G401.6 (cell line): Measurements from ENCODE around the gene HOMER2.
A peak's percentile ranks its signal among the peaks of the same experiment; 100 is the strongest.
"Not testable (repeated sequence)": the region's sequence is repeated elsewhere in the genome, so short reads cannot be mapped to it uniquely, and the experiment has no call there.

ENCODE experiments used
- FAIRE-seq: peaks from 2 replicates; lab custom pipeline; 2012; peaks lifted over from hg19 to GRCh38; lab: Jason Lieb, UNC

Gene HOMER2

DNA sequence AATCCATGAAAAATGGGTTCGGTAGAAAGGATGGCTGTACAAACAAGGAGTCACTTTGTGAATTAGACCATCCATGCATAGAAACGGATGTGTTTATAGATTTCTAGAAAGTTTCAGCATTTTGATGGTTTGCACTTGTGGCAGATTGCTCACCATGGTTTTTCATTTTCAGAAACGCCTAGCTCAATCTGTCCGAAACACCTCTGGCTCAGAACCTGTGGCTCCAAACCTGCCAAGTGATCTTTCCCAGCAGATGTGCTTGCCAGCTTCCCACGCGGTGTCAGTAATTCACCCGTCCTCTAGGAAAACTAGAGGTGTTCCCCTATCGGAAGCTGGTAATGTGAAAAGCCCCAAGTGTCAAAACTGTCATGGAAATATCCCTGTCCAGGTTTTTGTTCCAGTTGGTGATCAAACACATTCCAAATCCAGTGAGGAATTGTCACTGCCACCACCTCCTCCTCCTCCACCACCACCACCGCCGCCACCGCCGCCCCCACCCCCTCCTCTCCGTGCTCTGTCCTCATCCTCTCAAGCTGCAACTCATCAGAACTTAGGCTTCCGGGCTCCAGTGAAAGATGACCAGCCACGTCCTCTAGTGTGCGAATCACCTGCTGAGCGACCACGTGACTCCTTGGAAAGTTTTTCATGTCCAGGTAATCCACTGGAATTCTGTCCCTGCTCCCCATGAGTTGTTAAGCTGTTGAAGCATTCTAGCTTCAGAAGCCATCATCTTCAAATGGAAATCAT, 121.9 kb downstream of the HOMER2 start:
- no peak for FAIRE-seq

DNA sequence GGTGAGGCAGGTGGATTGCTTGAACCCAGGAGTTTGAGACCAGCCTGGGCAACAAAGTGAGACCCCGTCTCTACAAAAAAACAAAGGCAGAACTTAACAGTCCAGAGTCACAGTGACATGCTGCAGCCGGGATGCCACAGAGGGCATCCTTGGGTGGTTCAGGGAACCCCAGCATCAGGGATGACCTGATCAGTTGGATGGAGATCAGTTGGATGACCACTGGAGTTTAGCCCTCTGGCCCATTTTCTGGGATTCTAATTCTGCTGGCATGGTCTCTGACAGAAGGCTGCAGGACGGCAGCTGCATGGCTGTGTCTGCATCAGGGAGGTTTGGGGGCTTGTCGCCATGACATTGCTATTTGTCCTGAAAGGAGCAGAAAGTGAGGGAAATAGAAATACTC, 123.3 kb downstream of the HOMER2 start:
- no peak for FAIRE-seq

DNA sequence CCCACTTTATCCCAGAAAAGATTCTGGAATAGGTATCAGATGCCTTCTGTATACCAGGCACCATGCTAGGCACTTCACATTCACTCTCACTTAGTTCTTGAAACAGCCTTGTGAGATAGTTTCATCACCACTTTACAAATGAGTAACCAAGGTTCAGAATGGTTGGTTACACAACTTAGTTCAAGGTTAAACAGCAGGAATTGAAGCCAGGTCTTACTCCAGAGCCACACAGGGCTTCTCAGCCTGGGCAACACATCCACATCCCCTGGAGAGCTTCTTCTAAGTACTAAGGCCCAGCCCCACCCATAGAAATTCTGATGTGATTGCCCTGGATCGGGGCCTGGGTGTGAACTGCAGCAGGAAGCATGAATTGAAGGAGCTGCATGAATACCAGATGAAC, 124.4 kb downstream of the HOMER2 start:
- FAIRE-seq = no peak

DNA sequence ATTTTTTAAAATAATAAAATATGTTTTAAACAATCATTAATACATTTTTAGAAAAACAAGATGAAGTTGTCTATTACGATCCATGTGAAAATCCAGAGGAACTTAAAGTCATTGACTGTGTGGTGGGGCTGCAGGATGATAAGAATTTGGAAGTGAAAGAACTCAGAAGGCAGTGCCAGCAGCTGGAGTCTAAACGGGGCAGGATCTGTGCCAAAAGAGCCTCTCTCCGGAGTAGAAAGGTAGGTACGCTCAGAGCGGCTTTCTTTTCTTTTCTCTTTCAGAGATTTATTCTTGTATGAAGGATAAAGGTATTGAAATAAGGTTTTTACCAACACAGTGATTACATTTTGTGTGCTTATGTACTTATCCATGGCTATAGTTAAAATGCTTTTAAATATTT, 129.5 kb downstream of the HOMER2 start:
- FAIRE-seq = no peak

DNA sequence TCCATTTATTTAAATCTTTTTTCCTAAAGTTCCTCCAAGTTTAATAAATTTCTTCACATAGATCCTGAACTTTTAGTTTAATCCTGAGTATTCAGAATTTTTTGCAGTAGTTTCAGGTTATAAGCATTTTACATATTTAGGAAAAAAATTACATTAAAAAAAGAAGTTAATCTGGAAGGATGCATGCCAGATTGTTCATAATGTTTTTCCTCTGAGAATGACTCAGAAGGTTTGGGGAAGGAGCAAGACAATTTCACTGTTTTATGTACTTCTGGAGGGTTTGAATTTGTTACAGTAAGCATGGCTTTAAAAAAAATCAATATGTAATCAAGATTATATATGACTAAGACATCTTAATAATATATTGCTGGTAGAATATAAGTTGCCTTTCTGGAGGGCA, 130.7 kb downstream of the HOMER2 start:
- not testable (repeated sequence) for FAIRE-seq

DNA sequence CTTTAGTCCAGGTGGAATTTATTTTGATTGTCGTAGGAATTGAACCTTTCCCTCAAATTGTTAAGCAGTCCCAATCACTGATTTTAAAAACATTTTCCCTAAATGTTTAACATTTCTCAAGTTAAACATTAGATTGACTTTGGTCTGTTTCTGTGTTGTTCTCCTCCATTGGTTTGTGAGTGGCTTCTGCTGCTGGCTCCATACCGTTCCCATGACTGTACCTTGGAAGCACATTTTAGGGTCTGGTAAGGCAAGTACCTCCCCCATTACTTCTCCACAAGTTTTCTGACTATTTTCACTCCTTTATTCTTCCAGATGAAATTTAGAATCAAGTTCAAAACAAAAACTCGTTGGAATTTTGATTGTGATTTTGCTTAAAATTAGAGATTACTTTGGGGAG, 131.1 kb downstream of the HOMER2 start:
- FAIRE-seq = not testable (repeated sequence)

DNA sequence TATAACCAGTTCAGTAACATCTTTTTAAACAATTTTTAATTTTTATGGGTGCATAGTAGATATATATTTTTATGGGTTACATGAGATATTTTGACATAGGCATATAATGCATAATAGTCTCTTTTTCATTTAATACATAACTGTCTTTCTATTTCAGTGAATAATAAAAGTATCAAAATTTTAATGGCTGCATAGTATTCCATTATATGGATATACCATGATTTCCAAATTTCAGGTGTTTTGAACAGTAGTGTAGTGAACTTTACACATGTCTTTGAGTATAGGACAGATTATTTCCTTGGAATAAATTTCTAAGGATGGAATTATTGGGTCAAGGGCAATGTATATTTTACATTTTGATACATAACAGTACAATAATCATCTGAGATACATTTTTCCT, 132.4 kb downstream of the HOMER2 start:
- peak; percentile 47 for FAIRE-seq

DNA sequence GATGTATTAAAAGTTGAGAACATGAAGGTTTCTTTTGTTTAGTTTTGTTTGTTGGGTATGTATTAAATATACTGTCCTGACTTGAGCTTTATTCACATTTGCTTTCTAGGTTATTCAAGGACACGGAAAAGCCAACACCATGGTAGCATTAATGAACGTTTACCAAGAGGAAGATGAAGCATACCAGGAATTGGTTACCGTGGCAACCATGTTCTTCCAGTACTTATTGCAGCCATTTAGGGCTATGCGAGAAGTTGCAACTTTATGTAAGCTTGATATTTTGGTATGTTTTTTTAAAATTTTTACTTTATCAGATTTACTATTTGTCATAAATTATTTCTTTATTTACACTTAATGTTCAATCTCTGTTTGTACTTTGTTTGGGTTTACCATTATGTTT, 139.5 kb downstream of the HOMER2 start:
- FAIRE-seq = no peak

DNA sequence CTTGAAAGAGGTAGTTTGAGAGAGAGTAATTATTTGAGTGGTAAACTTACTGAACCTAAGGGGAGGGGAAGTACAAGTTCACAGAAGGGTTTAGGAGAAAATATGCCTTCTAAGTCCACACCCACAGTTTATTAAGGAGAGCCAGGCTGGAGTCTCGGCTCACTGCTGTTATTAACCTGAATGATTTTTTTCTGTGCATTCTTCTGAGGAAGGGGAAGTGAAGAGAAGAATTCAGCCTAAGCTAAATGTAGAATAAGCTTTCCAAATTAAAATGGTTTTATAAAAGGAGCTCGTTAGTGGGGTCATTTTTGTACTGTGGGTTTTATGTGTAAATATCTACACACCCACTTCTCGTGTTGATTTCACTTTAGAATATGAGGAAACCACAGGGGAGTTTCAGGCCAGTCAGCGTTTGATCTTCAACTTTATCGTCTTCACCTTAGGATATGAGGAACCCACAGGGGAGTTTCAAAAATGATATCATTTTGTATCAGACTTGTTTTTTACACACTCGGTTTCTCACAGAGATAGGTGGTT, 141.6 kb downstream of the HOMER2 start:
- FAIRE-seq = no peak

DNA sequence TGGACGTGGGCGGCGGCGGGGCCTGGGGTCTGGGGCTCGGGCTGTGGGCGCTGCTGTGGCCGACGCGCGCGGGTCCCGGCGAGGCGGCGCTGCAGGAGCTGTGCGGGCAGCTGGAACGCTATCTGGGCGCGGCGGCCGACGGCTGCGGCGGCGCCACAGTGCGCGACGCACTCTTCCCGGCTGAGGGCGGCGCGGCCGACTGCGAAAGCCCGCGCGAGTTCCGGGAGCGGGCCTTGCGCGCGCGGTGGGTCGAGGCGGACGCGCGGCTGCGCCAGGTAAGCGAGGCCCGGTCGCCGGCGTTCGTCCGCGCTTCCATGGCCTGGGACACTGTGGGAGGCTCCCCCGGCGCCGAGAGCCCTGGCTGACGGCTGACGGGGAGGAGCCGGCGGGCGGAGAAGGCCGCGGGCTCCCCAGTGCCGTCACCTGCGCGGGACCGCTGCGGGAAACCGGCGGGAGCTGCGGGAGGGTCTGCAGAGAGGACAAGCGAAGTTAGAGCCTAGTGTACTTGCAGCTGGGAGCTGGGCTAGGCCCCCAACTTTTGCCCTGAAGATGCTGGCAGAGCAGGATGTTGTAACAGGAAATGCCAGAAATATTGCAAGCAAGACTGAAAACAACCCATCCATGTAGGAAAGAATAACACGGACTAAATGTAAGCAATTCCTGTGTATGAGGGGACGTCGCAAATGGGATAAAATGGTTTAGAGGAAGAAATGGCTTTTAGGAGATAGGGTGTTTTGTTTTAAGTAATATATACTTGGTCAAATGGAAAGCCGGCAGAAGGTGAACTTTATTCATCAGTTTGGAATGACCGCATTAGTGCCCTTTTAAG, 142.2 kb downstream of the HOMER2 start:
- FAIRE-seq = no peak

DNA sequence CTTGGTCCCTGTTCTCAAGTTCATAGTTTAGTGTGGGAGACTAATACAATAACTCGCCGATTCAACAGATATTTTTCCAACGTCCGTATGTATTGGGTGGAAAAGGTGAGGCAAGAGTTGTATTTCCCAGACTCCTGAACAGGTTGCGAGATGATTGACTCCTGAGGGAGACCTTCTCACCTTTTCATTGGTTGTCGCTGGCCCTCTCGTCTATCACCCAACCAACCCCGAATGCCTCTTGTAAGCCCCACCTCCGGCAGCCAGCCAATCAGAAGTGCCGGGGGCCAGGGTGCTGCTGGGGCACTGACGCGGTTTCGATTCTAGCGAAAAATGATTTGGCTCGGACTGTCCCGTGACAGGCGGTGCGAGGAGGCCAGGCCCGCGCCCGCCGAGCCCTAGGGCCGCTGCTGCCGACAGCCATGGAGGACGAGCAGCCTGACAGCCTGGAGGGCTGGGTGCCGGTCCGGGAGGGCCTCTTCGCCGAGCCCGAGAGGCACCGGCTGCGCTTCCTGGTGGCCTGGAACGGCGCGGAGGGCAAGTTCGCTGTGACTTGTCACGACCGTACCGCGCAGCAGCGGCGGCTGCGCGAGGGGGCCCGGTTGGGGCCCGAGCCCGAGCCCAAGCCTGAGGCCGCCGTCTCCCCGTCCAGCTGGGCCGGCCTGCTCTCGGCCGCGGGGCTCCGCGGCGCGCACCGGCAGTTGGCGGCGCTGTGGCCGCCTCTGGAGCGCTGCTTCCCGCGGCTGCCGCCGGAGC, 143.0 kb downstream of the HOMER2 start, which contains the start of gene WHAMM:
Gene WHAMM (plus strand): TSS at position 321 of the 753 bp plus-strand sequence. CDS start 99 bp downstream, at position 420.
- FAIRE-seq = peak; percentile 98

DNA sequence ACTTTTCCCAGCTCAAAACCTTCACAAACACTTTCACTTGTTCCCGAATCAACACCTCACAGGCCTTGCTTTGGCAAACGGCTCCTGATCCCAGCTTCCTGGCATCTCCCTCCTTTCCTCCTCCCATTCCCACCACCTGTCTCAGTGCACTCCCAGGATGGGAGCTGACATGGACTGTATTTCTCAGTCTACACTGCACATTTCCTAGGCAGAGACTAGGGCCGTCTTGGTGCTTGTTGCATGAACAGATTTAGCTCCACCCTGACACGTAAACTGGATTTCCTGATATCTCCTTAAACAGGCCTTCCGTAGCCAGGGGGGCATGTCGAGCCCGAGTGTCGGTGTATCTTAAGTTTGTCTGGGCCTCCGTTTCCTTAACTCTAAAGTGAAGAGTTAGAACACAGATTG, 143.9 kb downstream of the HOMER2 start:
- no peak for FAIRE-seq

DNA sequence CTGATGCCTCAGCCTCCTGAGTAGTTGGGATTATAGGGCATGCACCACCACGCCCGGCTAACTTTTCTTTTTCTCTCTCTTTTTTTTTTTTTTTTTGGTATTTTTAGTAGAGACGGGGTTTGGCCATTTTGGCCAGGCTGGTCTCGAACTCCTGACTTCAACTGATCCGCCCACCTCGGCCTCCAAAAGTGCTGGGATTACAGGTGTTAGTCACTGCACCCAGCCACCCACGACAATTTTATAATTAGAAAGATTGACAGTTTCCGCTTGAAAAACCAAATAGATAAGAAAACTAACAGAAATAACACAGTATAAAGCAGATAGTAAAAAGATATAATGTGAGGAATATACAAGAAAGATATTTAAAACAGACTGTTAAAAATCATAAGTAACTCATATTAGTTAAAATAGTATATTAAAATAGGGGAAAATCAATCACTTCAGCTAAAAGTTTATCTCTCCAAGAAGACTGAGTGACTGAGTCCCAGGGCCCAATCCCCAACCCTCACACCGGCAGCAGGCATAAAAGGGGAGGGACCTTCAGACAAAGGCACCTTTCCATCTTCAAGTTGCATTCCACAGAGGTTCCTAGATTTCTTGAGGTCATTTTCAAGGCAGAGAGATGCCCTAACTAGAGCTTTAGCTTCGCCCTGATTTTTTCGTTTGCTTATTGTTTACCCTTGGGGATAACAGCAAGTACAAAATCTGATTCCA, 144.4 kb downstream of the HOMER2 start:
- FAIRE-seq = no peak

DNA sequence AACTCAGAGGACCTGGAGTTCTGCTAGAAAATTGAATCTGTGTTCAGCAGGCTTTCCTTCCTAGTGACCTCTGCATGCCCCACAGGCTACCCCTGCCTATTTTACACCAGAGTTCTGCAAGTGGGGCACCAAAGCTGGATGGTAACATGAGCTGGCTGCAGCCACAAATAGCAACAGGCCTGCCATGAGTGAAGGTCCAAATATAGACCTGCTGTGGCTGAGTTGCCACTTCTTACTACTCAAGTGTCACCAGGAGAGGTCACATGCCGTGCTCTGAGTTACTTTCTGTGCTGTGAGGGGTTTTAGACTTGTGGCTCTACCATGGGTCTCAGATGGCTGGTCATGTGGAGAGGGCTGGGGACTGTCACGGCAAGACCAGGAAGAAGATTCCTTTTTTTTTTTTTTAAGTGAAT, 146.5 kb downstream of the HOMER2 start, which contains the start of gene FSD2:
Gene FSD2 (minus strand): TSS at position 76 of the 413 bp plus-strand sequence. CDS start 18,679 bp downstream, outside the sequence.
- FAIRE-seq = no peak

DNA sequence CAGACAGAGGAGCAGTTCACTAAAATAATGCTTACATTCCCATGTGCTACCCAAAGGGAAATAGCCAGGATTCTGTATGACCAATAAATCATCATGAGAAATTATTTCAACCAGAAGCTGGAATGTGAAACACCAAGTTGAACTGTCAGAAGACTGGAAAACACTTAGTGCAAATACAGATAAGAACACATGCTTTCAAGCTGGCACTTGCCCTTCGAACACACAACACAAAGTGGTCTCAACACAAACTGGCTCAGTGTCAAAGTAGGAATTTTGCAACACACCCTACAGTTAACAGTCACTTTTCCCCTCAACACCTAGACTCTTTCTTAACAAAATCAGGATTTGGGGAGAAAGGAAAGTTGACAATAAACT, 148.0 kb downstream of the HOMER2 start:
- FAIRE-seq = no peak

DNA sequence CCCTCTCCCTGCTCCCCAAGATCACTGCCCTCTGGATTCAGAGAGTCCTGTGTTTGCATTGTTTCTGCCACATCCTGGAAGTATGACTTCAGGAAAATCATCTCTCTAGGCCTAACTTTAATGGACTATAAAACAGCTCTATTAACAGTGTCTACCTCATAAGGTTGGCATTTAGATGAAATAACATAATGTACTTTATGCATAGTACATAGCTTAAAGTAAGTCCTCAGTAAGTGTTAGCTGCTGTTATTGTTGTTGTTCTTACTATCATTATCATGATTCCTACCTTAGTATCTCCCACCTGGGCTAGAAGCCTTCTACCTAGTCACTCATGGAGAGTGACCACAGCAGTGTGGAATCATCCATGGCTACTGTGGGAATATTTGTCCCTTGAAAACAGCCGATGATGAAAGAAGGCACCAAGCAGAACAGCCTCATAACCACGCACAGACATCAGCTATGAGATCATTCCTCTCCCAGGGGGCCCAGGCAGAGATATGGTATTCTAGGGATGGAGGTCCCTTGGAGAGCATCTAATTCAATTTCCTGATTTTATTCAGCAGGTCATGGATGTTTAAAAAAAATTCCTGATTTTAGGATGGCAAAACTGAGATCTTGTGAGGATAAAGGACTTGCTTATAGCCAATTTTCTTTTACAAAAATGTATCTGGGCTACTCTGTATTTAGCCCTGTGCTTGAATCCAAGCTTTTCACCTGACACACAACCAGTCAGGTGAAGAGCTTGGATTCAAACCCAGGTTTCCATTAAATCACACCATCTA, 148.5 kb downstream of the HOMER2 start:
- FAIRE-seq = no peak

DNA sequence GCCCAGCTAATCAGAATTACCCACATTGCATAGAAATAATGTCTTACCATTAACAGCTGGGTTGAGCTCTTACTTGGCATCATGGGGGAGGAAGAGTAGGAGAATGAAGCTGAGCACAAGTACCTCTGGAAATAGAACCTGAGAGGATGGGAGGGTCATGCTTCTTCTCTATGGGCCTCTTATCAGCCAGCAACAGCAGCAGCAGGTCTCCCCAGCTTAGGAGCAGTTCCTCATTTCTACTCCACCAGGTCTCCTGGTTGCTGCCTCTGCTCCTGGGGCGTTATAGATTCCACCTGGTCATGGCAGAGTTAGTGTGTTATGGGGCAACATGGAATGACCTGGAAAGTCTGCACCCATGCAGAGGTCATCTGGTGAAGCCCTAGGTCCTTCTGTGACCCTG, 150.0 kb downstream of the HOMER2 start:
- FAIRE-seq = no peak

DNA sequence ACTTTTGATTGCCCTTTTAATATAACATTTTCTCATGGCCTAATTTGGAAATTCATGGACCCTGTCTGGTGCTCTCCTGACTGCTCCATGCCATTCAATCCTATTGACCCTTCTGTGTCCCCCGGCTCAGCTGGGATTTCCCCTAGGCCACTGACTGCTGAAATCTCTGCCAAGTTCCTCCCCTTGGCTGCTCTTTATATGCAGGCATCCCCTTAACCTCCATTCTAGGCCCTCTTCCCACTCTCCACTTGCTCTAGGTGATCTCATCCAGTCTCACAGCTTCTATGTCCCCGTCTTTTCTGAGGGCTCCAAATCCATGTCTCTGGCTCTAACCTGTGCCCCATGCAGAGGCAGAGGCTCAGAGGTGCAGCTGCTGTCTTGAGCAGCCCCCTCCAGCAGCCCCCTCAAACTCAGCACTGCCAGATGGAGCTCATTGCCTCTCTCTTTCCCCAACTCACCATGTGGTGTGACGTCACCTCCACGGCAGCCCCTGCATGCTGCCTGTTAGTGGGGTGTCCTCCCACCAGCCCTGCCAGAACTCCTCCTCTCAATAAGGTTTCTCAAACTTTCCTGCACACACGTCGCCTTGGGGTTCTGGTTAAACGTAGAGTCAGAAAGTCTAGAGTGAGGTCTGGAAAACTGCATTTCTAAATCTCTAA, 153.2 kb downstream of the HOMER2 start:
- no peak for FAIRE-seq
